ENCODE results near the gene ODC1.

The ODC1 gene

DNA sequence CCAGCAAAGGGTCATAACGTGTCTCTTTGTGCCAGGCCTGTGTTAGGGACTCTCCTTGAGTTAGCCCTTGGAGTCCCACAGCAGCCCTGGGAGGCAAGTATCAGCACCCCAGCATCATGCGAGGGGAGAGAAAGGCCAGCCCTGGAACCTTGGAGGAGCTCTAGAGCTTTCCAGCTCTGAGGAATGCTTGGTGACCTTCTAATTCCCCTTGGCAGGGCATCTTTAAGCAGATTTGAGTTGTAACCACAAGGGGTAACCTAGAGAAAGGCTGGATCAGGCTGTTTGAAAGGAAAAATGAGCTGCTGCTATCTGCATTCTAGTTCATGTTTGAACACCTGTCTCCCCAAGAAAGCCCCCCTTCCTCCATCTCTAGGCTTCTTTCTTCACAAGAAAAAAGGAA is 23.8 kb upstream of the ODC1 start:
- no peak for TF ChIP-seq EZH2 (IDR thresholded peaks at IDR 0.05; ENCODE audit: borderline replicate concordance, low read length)
- TF ChIP-seq, protein P1, sequence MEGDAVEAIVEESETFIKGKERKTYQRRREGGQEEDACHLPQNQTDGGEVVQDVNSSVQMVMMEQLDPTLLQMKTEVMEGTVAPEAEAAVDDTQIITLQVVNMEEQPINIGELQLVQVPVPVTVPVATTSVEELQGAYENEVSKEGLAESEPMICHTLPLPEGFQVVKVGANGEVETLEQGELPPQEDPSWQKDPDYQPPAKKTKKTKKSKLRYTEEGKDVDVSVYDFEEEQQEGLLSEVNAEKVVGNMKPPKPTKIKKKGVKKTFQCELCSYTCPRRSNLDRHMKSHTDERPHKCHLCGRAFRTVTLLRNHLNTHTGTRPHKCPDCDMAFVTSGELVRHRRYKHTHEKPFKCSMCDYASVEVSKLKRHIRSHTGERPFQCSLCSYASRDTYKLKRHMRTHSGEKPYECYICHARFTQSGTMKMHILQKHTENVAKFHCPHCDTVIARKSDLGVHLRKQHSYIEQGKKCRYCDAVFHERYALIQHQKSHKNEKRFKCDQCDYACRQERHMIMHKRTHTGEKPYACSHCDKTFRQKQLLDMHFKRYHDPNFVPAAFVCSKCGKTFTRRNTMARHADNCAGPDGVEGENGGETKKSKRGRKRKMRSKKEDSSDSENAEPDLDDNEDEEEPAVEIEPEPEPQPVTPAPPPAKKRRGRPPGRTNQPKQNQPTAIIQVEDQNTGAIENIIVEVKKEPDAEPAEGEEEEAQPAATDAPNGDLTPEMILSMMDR (IDR thresholded peaks at IDR 0.05; ENCODE audit: low read length), result no peak
- Histone ChIP-seq H3F3A (ENCODE audit: insufficient read depth, low read length) (no peaks in the 10 kb centered on the region), H3K36me3 (ENCODE audit: insufficient read depth, low read length) (no peaks in the 10 kb centered on the region), H3K79me2 (ENCODE audit: insufficient read depth, low read length) (no peaks in the 10 kb centered on the region), H3K9ac (ENCODE audit: low read length) (no peak overlapping the region), H3K4me1 (ENCODE audit: insufficient read depth, low read length, severe bottlenecking) (peaks cover 4% of the 10 kb centered on the region), H2AFZ (ENCODE audit: low read length) (no peak overlapping the region), H3K4me2 (ENCODE audit: low read length) (no peak overlapping the region), H4K20me1 (ENCODE audit: insufficient read depth, low read length) (no peaks in the 10 kb centered on the region), H3K9me3 (ENCODE audit: low read length) (no peaks in the 10 kb centered on the region), H3K27ac (ENCODE audit: low read depth, low read length, poor library complexity, severe bottlenecking) (no peak overlapping the region), H3K4me3 (ENCODE audit: low read depth, low read length, poor library complexity, severe bottlenecking) (no peak overlapping the region), H3K9me2 (ENCODE audit: low read depth, low read length) (no peaks in the 10 kb centered on the region), H3K27me3 (ENCODE audit: insufficient read depth, low read length) (no peaks in the 10 kb centered on the region)

DNA sequence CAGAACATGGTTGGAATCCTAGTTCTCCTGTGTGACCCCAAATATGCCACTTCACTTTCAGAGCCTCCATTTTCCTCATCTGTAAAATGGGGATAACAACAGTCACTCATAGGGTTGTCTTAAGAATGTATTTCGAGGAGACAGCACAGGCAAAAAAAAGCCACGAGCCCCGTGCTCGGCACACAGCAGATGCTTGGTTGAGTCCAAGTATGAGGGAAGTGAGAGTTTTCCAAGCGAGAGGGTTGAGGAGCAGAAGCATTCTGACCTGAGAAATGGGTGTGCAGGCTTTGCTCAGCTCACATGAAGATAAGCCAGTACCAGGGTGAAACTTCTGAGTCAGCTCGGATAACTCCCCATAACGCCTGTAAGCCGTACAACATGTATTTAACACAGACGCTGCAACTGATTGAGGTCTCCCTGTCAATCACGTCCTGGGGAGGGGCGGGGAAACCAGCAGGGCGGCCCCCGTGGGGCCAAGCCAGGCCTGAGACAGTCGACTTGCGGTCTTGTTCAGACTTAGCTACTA is 23.0 kb upstream of the ODC1 start:
- Histone ChIP-seq H3K79me2 (ENCODE audit: insufficient read depth, low read length) (no peaks in the 10 kb centered on the region), H3K36me3 (ENCODE audit: insufficient read depth, low read length) (no peaks in the 10 kb centered on the region), H3K4me1 (ENCODE audit: insufficient read depth, low read length, severe bottlenecking) (peaks cover 4% of the 10 kb centered on the region), H3K4me3 (ENCODE audit: low read depth, low read length, poor library complexity, severe bottlenecking) (no peak overlapping the region), H2AFZ (ENCODE audit: low read length) (no peak overlapping the region), H3K9me3 (ENCODE audit: low read length) (no peaks in the 10 kb centered on the region), H3K27me3 (ENCODE audit: insufficient read depth, low read length) (no peaks in the 10 kb centered on the region), H3F3A (ENCODE audit: insufficient read depth, low read length) (no peaks in the 10 kb centered on the region), H3K9me2 (ENCODE audit: low read depth, low read length) (no peaks in the 10 kb centered on the region), H3K4me2 (ENCODE audit: low read length) (no peak overlapping the region), H4K20me1 (ENCODE audit: insufficient read depth, low read length) (no peaks in the 10 kb centered on the region), H3K9ac (ENCODE audit: low read length) (no peak overlapping the region), H3K27ac (ENCODE audit: low read depth, low read length, poor library complexity, severe bottlenecking) (no peak overlapping the region)
- TF ChIP-seq, protein P1 (IDR thresholded peaks at IDR 0.05; ENCODE audit: low read length), result no peak
- TF ChIP-seq EZH2 (IDR thresholded peaks at IDR 0.05; ENCODE audit: borderline replicate concordance, low read length), result no peak

DNA sequence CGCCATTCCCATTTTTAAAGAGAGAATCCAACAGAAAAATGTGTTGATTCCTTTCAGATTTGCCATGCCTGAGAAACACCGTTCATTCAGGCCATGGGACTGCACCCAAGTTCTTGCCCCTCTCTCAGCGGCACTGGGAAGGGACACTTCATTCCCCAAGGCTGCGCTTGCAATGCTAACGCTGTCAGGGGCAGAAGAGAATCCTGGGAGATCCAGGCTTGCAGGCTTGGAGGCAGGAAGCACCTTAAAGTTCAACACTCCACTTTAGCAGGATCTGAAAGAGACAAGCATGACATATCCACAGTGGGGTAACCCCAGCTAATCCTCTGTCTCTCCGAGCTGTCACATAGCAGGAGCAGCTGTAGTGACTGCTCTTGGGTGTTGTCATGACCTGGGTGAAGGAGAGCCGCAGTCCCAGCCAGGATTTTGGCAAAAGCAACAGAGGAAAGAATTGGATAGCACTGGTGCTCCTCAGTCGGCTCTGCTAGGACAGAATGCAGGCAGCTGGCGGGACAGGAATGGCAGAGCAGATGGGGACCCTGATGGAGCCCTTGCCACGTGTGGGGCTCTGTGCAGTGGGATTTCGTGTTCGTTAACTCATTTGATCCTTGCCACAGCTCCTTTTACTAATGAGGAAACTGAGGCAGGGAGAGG is 22.0 kb upstream of the ODC1 start:
- H3K9ac ChIP-seq (ENCODE audit: low read length), result no peak overlapping the region
- no peaks in the 10 kb centered on the region for H3F3A ChIP-seq (ENCODE audit: insufficient read depth, low read length)
- H3K79me2 ChIP-seq (ENCODE audit: insufficient read depth, low read length), result no peaks in the 10 kb centered on the region
- H3K4me2 ChIP-seq (ENCODE audit: low read length), result no peak overlapping the region
- no peaks in the 10 kb centered on the region for H3K9me2 ChIP-seq (ENCODE audit: low read depth, low read length)
- H3K9me3 ChIP-seq (ENCODE audit: low read length), result no peaks in the 10 kb centered on the region
- no peaks in the 10 kb centered on the region for H3K36me3 ChIP-seq (ENCODE audit: insufficient read depth, low read length)
- peaks cover 4% of the 10 kb centered on the region for H3K4me1 ChIP-seq (ENCODE audit: insufficient read depth, low read length, severe bottlenecking)
- TF ChIP-seq, protein P1 (IDR thresholded peaks at IDR 0.05; ENCODE audit: low read length), result no peak
- no peak for TF ChIP-seq EZH2 (IDR thresholded peaks at IDR 0.05; ENCODE audit: borderline replicate concordance, low read length)
- no peak overlapping the region for H3K4me3 ChIP-seq (ENCODE audit: low read depth, low read length, poor library complexity, severe bottlenecking)
- H3K27me3 ChIP-seq (ENCODE audit: insufficient read depth, low read length), result no peaks in the 10 kb centered on the region
- no peak overlapping the region for H2AFZ ChIP-seq (ENCODE audit: low read length)
- no peaks in the 10 kb centered on the region for H4K20me1 ChIP-seq (ENCODE audit: insufficient read depth, low read length)
- no peak overlapping the region for H3K27ac ChIP-seq (ENCODE audit: low read depth, low read length, poor library complexity, severe bottlenecking)
